Fibroblast of lung (primary cell): ENCODE measurements around the gene CATSPER1.

Source experiments
- CTCF ChIP-seq, 2 donors: IDR thresholded peaks in 1 of 2; conservative IDR thresholded peaks in 1 of 2; 1 replicate in 1 of 2; 2 replicates in 1 of 2; pipeline ENCODE4 v1.5.1; 2011 to 2012; ENCODE audit warnings: low read length in 2 of 2, control low read depth in 1 of 2, inconsistent platforms in 1 of 2, low read depth in 1 of 2, mild to moderate bottlenecking in 1 of 2
- EZH2 ChIP-seq: IDR thresholded peaks from 2 replicates; pipeline ENCODE4 v1.5.1; 2012; ENCODE audit warnings: low read length, control low read depth, mild to moderate bottlenecking; ENCODE audit errors: missing control alignments

DNA sequence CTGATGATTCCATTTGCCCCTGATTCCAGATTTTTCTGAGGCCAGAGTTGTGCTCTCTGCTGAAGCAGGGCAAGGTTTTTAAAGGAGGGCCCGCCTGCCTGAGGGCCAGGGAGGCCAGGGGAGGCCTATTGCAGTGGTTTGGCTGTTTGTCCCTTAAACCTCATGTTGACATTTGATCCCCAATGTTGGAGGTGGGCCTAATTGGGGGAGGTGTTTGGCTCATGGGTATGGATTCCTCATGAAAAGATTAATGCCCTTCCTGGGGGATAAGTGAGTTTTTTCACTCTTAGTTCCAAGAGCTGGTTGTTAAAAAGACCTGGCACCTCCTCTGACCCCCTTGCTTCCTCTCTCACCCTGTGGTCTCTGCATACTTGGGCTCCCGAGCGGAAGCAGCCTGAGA lies 13.5 kb upstream of the CATSPER1 start:
- TF ChIP-seq CTCF (conservative IDR thresholded peaks at IDR 0.05 in 1 of 2, IDR thresholded peaks at IDR 0.05 in 1 of 2; ENCODE audit: low read depth in 1 of 2, low read length in 2 of 2) (no peak), EZH2 (peak; percentile 38)
